GM21529 (cell line): ENCODE measurements around the gene BSCL2.
"Not testable (repeated sequence)": the region's sequence is repeated elsewhere in the genome, so short reads cannot be mapped to it uniquely, and the experiment has no call there.

Experiments
- ATAC-seq: cut with Tn5 transposase; IDR thresholded peaks from one replicate; pipeline ENCODE4 v1.9.1; 2021; ENCODE audit not compliant: unreplicated experiment

Gene BSCL2

GRCh38 chr11:62707277-62707861, at the start of gene BSCL2, which contains the start of gene GNG3:
TSS of gene BSCL2 (minus strand) at chr11:62707424. CDS start at chr11:62707195, 229 bp downstream.
TSS of gene GNG3 (plus strand) at chr11:62707676. CDS start at chr11:62708296, 620 bp downstream.
- ATAC-seq = no peak

GRCh38 chr11:62755086-62755615, 47.9 kb upstream of the BSCL2 start:
- ATAC-seq = no peak

GRCh38 chr11:62753736-62754603, 46.7 kb upstream of the BSCL2 start, which contains the start of gene ZBTB3:
TSS of gene ZBTB3 (minus strand) at chr11:62754160. CDS start at chr11:62753664, 496 bp downstream.
- ATAC-seq = peak; percentile 93

- peak; percentile 8 for ATAC-seq
Observed at GRCh38 chr11:62752994-62753735, 45.9 kb upstream of the BSCL2 start.

- ATAC-seq = no peak
Observed at GRCh38 chr11:62752177-62752785, 45.1 kb upstream of the BSCL2 start.

GRCh38 chr11:62749931-62750330, 42.7 kb upstream of the BSCL2 start:
- not testable (repeated sequence) for ATAC-seq

- no peak for ATAC-seq
Observed at GRCh38 chr11:62747475-62748160, 40.4 kb upstream of the BSCL2 start.

- ATAC-seq = no peak
Observed at GRCh38 chr11:62737196-62737595, 30.0 kb upstream of the BSCL2 start.

GRCh38 chr11:62732830-62733229, 25.6 kb upstream of the BSCL2 start:
- ATAC-seq = no peak

GRCh38 chr11:62730076-62730475, 22.9 kb upstream of the BSCL2 start:
- ATAC-seq = not testable (repeated sequence)

GRCh38 chr11:62728171-62728988, 21.2 kb upstream of the BSCL2 start, which contains the start of gene TTC9C:
TSS of gene TTC9C (plus strand) at chr11:62728486. CDS start at chr11:62728849, 363 bp downstream.
- ATAC-seq = peak; percentile 20

- ATAC-seq = peak; percentile 55
Observed at GRCh38 chr11:62727872-62728170, 20.6 kb upstream of the BSCL2 start.

- peak; percentile 67 for ATAC-seq
Observed at GRCh38 chr11:62727165-62727871, 20.1 kb upstream of the BSCL2 start, which contains the start of gene HNRNPUL2. TSS of gene HNRNPUL2 (minus strand) at chr11:62727457. CDS start at chr11:62727156, 301 bp downstream.

GRCh38 chr11:62726915-62727164, 19.6 kb upstream of the BSCL2 start:
- ATAC-seq = no peak

GRCh38 chr11:62726156-62726914, 19.1 kb upstream of the BSCL2 start:
- ATAC-seq = peak; percentile 0

GRCh38 chr11:62725646-62726045, 18.4 kb upstream of the BSCL2 start:
- ATAC-seq = no peak

- no peak for ATAC-seq
Observed at GRCh38 chr11:62724171-62724570, 16.9 kb upstream of the BSCL2 start.

GRCh38 chr11:62721994-62722393, 14.8 kb upstream of the BSCL2 start:
- no peak for ATAC-seq
